Ectodermal cell (in vitro differentiated cells): ENCODE data around the gene MRPL9.
"Not testable (repeated sequence)": the region's sequence is repeated elsewhere in the genome, so short reads cannot be mapped to it uniquely, and the experiment has no call there.

Experiments used
- H3K27ac ChIP-seq: 2 replicates; pipeline ENCODE4 v1.7.0; 2013; ENCODE audit warnings: mild to moderate bottlenecking, low read depth, low read length; ENCODE audit not compliant: insufficient read depth, poor library complexity, severe bottlenecking
- H3K27me3 ChIP-seq: 2 replicates; pipeline ENCODE4 v1.7.0; 2013; ENCODE audit warnings: mild to moderate bottlenecking, low read length; ENCODE audit not compliant: insufficient read depth, control insufficient read depth, poor library complexity, severe bottlenecking
- H3K36me3 ChIP-seq: one replicate; pipeline ENCODE4 v1.7.0; 2013; ENCODE audit warnings: low read length; ENCODE audit not compliant: control insufficient read depth, insufficient read depth
- H3K4me1 ChIP-seq: one replicate; pipeline ENCODE4 v1.7.0; 2013; ENCODE audit warnings: low read length; ENCODE audit not compliant: control insufficient read depth, insufficient read depth
- H3K4me3 ChIP-seq: 2 replicates; pipeline ENCODE4 v1.7.0; 2013; ENCODE audit warnings: low read depth, low read length, control low read depth; ENCODE audit not compliant: insufficient read depth
- H3K9me3 ChIP-seq: 2 replicates; pipeline ENCODE4 v1.7.0; 2013; ENCODE audit warnings: mild to moderate bottlenecking, low read length, moderate library complexity; ENCODE audit not compliant: control insufficient read depth
- WGBS, 2 experiments: methylation state at CpG; one replicate each; pipeline ENCODE4 v1.1.7; 2013; ENCODE audit warnings: missing lambda C conversion rate in 2 of 2; 5-methylcytosine and 5-hydroxymethylcytosine counted together

MRPL9 gene

DNA sequence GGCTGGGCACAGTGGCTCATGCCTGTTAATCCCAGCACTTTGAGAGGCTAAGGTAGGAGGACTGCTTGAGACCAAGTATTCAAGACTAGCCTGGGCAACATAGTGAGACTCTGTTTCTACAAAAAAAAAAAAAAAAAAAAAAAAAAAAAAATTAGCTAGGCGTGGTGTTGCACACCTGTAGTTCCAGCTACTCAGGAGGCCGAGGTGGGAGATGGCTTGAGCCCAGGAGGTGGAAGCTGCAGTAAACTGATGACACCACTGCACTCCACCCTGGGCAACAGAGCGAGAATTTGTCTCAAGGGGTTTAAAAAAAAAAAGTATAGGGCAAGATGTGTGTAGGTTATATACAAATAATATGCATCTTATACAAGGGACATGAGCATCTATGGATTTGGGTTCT lies 24.4 kb upstream of the MRPL9 start:
- Histone ChIP-seq H3K27ac (no peak overlapping the region), H3K4me1 (no peaks in the 10 kb centered on the region), H3K36me3 (no peaks in the 10 kb centered on the region), H3K27me3 (peaks cover 13% of the 10 kb centered on the region), H3K4me3 (no peak overlapping the region), H3K9me3 (no peaks in the 10 kb centered on the region)
- WGBS, 2 experiments = 92 to 94% methylated on average over 3 of the region's 3 CpGs

DNA sequence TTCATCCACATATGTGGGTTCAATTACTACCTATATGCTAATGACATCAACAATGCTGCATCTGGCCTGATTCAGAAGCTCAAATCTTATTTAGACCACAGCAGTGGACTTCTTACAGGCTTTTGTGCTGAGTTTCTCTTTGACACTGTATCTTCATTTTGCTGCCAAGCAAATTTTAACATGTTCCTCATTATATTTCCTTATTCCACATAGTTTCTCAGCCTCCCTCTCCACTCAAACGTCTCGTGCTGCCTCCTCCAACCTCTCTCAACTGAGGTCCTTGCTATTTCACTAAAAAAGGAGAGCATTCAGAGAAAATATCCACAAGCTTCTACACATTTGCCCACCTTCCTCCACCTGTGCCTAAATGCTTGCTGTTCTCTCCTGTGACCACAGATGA lies 20.5 kb upstream of the MRPL9 start:
- 83 to 85% methylated on average over 2 of the region's 2 CpGs for WGBS, 2 experiments
- H3K4me3 ChIP-seq = no peak overlapping the region
- no peak overlapping the region for H3K27ac ChIP-seq
- no peaks in the 10 kb centered on the region for H3K4me1 ChIP-seq
- no peaks in the 10 kb centered on the region for H3K9me3 ChIP-seq
- no peaks in the 10 kb centered on the region for H3K27me3 ChIP-seq
- H3K36me3 ChIP-seq = no peaks in the 10 kb centered on the region

DNA sequence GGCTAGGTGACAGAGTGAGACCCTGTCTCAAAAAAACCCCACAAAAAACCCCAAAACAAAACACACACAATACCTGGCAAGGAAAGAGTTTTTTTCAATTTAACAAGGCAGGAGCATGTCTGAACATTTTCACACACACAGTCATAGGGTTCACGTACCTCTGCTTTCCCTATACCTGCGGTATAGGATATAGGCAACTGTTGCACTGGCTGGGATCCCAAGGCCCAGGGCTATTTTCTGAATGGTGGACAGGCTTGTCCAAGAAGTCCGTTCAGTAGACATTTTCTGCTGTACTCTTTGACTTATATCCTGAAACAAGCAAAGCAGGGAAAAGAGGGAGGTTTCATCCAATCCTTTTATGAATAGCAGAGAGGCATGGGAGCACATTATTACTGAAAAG lies 19.4 kb upstream of the MRPL9 start:
- Histone ChIP-seq H3K36me3 (no peaks in the 10 kb centered on the region), H3K4me1 (no peaks in the 10 kb centered on the region), H3K4me3 (no peak overlapping the region), H3K27me3 (no peaks in the 10 kb centered on the region), H3K9me3 (no peaks in the 10 kb centered on the region), H3K27ac (no peak overlapping the region)
- WGBS, 2 experiments = 88 to 94% methylated on average over 3 of the region's 3 CpGs

DNA sequence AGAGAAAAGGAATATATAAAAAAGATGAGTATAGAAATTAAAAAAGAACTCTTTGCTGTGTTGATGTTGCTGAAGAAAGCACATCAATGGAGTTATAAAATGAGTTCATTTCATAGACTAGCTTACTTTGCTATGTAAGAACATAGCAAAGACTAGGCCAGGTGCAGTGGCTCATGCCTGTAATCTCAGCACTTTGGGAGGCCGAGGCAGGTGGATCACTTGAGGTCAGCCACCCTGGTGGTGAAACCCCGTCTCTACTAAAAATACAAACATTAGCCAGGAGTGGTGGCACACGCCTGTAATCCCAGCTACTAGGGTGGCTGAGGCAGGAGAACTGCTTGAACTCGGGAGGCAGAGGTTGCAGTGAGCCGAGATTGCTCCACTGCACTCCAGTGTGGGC lies 18.7 kb upstream of the MRPL9 start:
- 85 to 89% methylated on average over 5 of the region's 5 CpGs for WGBS, 2 experiments
- H3K9me3 ChIP-seq, H3K36me3 ChIP-seq, H3K4me3 ChIP-seq, H3K27me3 ChIP-seq, H3K4me1 ChIP-seq, H3K27ac ChIP-seq: not testable (repeated sequence)

DNA sequence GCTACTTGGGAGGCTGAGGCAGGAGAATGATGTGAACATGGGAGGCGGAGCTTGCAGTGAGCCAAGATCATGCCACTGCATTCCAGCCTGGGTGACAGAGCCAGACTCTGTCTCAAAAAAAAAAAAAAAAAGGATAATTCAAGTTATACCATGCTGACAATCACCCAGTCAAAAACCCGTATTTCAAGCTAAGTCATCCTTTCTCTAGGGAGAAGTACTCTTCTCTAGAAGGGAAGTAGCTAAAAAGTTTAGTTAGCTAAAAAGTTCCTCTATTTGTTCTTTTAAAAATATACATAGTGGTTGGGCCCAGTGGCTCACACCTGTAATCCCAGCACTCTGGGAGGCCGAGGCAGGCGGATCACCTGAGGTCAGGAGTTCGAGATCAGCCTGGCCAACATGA lies 17.4 kb upstream of the MRPL9 start:
- H3K9me3 ChIP-seq, H3K27ac ChIP-seq, H3K4me1 ChIP-seq, H3K27me3 ChIP-seq, H3K4me3 ChIP-seq, H3K36me3 ChIP-seq: not testable (repeated sequence)
- WGBS, 2 experiments = 88 to 89% methylated on average over 4 of the region's 5 CpGs

DNA sequence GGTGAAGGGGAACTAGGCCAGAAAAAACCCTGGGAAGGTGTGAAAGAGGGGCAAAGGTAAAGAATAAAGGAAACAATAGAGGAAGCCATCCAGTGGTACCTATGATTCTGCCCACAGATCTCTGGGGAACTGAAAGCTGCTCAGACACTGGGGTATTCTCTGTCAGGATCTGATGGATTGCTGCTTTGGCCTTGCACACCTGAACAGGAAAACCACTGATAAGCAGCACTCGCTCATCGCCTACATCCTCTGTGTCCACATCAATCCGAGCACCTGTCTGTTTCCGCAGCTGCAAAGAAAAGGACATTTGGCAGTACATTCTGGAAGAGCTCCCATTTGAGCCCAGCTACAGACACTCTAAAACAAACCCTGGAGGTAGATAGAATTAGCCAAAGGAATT lies 16.6 kb upstream of the MRPL9 start:
- 96% methylated on average over 4 of the region's 4 CpGs for WGBS, 2 experiments
- Histone ChIP-seq H3K36me3 (no peaks in the 10 kb centered on the region), H3K4me3 (no peak overlapping the region)

DNA sequence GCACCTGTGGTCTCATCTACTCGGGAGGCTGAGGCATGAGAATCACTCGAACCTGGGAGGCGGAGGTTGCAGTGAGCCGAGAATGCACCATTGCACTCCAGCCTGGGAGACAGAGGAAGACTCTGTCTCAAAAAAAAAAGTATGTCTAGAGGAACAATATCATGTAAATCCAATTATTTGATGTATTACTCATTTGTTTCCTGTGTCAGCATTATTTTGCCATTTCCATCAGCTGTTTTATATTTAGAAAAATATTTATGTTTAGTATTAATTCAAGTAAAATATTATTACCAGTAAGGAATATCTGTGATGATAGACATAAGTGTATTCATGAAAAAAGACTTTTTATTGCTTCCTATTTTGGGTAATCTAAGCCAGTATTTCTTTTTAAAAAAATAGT lies 14.0 kb upstream of the MRPL9 start:
- no peaks in the 10 kb centered on the region for H3K27me3 ChIP-seq
- H3K4me3 ChIP-seq = no peak overlapping the region
- H3K27ac ChIP-seq = no peak overlapping the region
- WGBS, 2 experiments = 74 to 88% methylated on average over 4 of the region's 4 CpGs
- H3K4me1 ChIP-seq = no peaks in the 10 kb centered on the region
- no peaks in the 10 kb centered on the region for H3K9me3 ChIP-seq
- no peaks in the 10 kb centered on the region for H3K36me3 ChIP-seq

More for the DNA sequence above, 16.6 kb upstream of the MRPL9 start:
- Histone ChIP-seq H3K4me1 (no peaks in the 10 kb centered on the region), H3K9me3 (no peaks in the 10 kb centered on the region), H3K27me3 (no peaks in the 10 kb centered on the region), H3K27ac (no peak overlapping the region)

DNA sequence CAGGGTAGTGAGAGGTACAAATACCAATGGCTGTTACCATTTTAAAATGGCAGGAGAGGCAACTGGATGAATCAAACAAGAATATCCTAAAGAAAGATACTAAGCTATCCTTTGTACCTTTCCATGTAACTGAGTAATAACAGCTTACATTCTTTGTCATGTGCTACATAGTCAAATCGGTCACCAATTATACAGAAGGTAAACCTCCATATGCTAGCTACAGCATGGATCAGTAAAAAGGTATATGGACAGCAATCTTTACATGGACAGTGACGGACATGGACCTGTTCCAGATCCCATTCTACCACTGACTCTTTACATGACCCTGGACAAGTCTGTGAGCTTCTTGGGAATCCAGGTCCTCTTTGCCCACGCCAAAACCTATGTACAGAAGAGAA lies 13.4 kb upstream of the MRPL9 start:
- H3K9me3 ChIP-seq = no peaks in the 10 kb centered on the region
- no peak overlapping the region for H3K4me3 ChIP-seq
- H3K4me1 ChIP-seq = no peaks in the 10 kb centered on the region
- 85 to 89% methylated on average over 3 of the region's 3 CpGs for WGBS, 2 experiments
- no peak overlapping the region for H3K27ac ChIP-seq
- no peaks in the 10 kb centered on the region for H3K27me3 ChIP-seq
- H3K36me3 ChIP-seq = no peaks in the 10 kb centered on the region

DNA sequence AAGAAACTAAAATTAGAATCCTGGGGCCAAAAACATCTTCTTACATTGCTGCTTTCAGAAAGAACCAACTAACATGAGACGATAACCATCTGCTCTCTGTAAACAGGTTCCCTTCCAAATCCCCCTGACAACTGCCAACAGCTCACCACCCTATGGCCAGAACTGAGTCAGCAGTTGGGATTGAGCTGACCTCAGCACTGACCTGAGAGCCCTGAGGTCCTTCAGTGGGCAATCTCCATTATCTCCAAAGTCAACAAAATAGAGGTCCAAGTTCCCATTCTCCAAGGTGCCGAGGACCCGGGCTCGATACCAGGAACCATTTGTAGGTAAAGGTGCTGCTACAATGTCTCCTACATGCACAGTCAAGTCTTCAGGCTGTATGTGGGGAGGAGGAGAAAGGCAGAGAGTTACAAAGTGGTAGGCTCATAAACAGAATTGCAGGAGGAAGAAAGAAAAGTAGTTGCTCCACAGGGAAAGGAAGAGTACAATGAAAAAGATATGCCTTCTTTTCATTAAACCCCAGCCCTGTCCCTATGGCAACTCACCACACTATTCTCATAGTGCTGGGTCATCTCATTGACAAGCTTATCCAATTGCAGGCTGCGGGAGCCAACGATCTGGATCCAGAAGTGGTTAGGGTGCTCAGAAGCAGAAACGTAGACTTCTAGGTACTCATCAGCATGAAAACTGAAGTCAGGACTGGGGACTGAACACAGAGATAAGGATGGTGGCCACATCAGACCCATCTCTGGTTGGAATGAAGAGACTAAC lies 12.8 kb upstream of the MRPL9 start:
- 95 to 97% methylated on average over 7 of the region's 7 CpGs for WGBS, 2 experiments
- no peak overlapping the region for H3K4me3 ChIP-seq
- no peaks in the 10 kb centered on the region for H3K36me3 ChIP-seq
- no peaks in the 10 kb centered on the region for H3K27me3 ChIP-seq
- H3K9me3 ChIP-seq = no peaks in the 10 kb centered on the region
- H3K27ac ChIP-seq = no peak overlapping the region
- no peaks in the 10 kb centered on the region for H3K4me1 ChIP-seq

DNA sequence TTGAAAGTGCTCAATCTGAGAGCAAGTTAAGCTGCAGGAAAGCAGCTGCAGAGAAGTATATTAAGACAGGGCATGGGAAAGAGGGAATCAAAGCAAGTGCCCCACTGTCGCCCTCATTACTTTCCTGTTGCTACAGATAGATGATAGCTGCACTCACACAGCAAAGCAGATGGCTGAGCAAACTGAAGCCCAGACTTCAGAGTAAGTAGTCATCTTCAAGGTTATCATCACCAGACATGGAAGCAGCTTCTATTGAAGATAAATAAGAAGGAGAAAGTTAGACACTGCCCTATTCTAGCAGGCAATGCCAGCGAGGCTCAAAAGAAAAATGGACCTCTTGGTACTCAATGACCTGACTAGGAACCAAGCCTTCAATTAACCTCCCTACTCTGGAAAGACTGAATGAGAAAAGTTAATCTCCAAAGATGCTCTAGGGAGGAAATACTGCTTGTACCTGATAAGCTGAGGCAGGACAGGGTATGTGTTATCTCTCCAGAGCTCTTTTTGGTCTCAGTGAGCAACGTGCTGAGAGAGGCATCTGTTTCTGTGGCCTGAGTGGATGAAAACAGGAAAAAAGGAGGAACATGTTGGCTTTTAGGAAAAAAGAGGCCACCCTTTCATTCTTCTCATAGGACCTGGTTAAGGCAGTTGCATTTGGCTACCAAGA lies 11.1 kb upstream of the MRPL9 start:
- no peaks in the 10 kb centered on the region for H3K36me3 ChIP-seq
- no peaks in the 10 kb centered on the region for H3K9me3 ChIP-seq
- no peaks in the 10 kb centered on the region for H3K4me1 ChIP-seq
- no peak overlapping the region for H3K27ac ChIP-seq
- WGBS, 2 experiments = 74 to 78% methylated on average over 3 of the region's 3 CpGs
- H3K27me3 ChIP-seq = no peaks in the 10 kb centered on the region
- no peak overlapping the region for H3K4me3 ChIP-seq
